Caki2 (cell line): Measurements from ENCODE around the gene COL1A1. TPM values are rescaled to one million over a fixed set of nuclear protein-coding genes. Genes with fewer than 3 reads are reported as not detected.

Experiments used
- DNase-seq: peaks from one replicate; pipeline ENCODE4 v3.0.0-alpha.2; 2015; ENCODE audit warnings: low read depth
- in situ Hi-C: cut with HindIII; loops from 2 replicates; pipeline ENCODE4 v1.10.0; 2016; ENCODE audit warnings: low sequenced_read_pairs, low pct_unique_long_range_greater_than_20kb, mixed read lengths
- total RNA-seq: library from RNA; depleted of rRNA; stranded (reverse); fragments of >200 nt; shearing (Covaris generic); gene quantifications from 2 replicates; pipeline ENCODE4 v1.2.3, GENCODE V29; 2014; ENCODE audit warnings: low replicate concordance

Gene COL1A1
- total RNA-seq, 1 experiment from 2014 or later = 4.6 TPM

GRCh38 chr17:50181591-50182560, 19.6 kb downstream of the COL1A1 start:
- DNase-seq = no peak
- in situ Hi-C loops = no loop called here

GRCh38 chr17:50181144-50181543, 20.3 kb downstream of the COL1A1 start:
- no peak for DNase-seq
- in situ Hi-C loops = no loop called here

GRCh38 chr17:50180620-50181019, 20.8 kb downstream of the COL1A1 start:
- in situ Hi-C loops = no loop called here
- no peak for DNase-seq

- in situ Hi-C loops = no loop called here
- no peak for DNase-seq
Measured at GRCh38 chr17:50180111-50180510, 21.3 kb downstream of the COL1A1 start.

GRCh38 chr17:50177983-50178834, 23.2 kb downstream of the COL1A1 start:
- DNase-seq = peak; percentile 99
- in situ Hi-C loops = no loop called here

GRCh38 chr17:50177476-50177875, 24.0 kb downstream of the COL1A1 start:
- in situ Hi-C loops = no loop called here
- DNase-seq = no peak

- in situ Hi-C loops = no loop called here
- no peak for DNase-seq
Measured at GRCh38 chr17:50176559-50177357, 24.7 kb downstream of the COL1A1 start.

- in situ Hi-C loops = no loop called here
Measured at GRCh38 chr17:50175035-50175807, 26.2 kb downstream of the COL1A1 start.

GRCh38 chr17:50174444-50174843, 27.0 kb downstream of the COL1A1 start:
- in situ Hi-C loops = no loop called here
- no peak for DNase-seq

More at GRCh38 chr17:50175035-50175807, 26.2 kb downstream of the COL1A1 start:
- no peak for DNase-seq

- in situ Hi-C loops = no loop called here
Measured at GRCh38 chr17:50173335-50173941, 28.0 kb downstream of the COL1A1 start.

GRCh38 chr17:50172936-50173334, 28.5 kb downstream of the COL1A1 start:
- in situ Hi-C loops = no loop called here
- no peak for DNase-seq

More at GRCh38 chr17:50173335-50173941, 28.0 kb downstream of the COL1A1 start:
- DNase-seq = no peak

GRCh38 chr17:50172130-50172529, 29.3 kb downstream of the COL1A1 start:
- DNase-seq = no peak
- in situ Hi-C loops = no loop called here

- in situ Hi-C loops = no loop called here
- no peak for DNase-seq
Measured at GRCh38 chr17:50171371-50172071, 29.9 kb downstream of the COL1A1 start.

- in situ Hi-C loops = no loop called here
Measured at GRCh38 chr17:50170662-50171370, 30.6 kb downstream of the COL1A1 start.

GRCh38 chr17:50169881-50170459, 31.5 kb downstream of the COL1A1 start:
- no peak for DNase-seq
- in situ Hi-C loops = no loop called here

More at GRCh38 chr17:50170662-50171370, 30.6 kb downstream of the COL1A1 start:
- DNase-seq = peak; percentile 38
